GM18526 (cell line): ENCODE measurements around the gene SIRPA.

Experiments
- POLR2A ChIP-seq: IDR thresholded peaks from 3 replicates; pipeline ENCODE4 v1.6.1; 2011; ENCODE audit not compliant: insufficient read length; ENCODE audit errors: extremely low read depth

Gene SIRPA

DNA sequence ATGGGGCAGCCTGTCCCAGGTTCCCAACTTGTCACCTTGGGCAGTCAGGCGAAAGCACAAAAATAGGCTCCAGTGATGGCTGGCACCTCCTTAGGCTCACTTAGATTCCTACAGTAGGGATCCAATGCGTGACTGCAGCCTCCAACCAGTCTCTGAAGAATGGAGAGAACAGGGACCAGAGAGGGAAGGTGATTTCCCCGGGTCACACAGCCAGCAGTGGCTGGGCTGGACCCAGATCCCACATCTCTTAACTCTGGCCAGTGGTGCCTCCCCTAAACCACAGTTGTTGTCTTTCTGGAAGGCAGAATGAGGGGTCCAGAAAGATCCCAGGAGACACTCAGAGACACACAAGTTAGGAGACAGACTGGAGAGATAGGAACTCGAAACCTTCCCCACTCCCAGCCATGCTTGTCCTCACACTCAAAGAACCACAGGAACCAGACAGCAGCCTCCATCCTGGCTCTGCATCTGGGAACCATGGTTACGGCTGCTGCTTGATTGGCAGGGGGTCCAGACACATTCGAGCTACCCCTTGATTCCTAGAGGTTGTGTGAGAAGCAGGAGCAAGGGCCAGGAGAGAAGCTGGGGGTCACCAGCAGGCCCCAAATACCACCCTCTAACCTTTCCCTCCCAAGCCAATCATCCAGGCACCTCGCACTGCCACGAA lies 33.1 kb upstream of the SIRPA start:
- no peak for TF ChIP-seq POLR2A

DNA sequence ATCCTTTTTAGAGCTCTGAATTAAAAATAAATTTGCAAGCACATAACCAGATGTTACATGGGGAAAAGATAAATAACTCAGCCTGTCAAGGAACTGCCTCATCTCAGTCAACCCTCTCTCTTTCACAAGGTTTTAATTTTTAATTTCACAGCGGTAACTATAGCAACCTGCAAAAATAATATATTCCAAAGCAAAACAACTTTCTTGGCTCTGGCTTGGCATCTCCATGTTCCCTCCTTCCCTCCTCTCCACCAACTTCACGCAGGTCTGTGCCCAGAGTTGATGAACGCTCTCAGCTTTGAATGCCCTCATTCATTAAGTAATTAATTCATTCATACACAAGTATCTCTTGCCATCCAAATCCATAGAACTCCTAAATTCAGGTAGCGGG lies 32.5 kb upstream of the SIRPA start:
- no peak for TF ChIP-seq POLR2A

DNA sequence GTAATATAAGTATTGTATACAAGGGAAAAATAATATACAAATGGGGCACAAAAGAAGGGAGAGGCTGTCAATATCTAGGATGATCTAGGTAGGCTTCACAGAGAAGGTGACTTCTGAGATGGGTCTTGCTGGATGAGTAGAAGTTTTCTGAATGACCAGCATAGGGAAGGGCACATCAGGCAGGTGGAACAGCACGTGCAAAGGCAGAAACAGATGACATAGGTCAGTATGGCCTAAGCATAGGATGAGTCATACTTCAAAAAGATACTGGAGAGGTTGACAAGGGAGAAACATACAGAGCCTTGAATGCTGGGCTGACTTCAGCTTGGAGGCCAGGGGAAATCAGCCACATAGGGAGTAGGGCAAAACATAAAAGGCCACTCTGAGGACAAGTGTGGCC lies 31.9 kb upstream of the SIRPA start:
- TF ChIP-seq POLR2A = no peak

- TF ChIP-seq POLR2A = no peak
Observed at GRCh38 chr20:1866834-1867233, 28.4 kb upstream of the SIRPA start.

GRCh38 chr20:1867495-1868260 lies 27.5 kb upstream of the SIRPA start:
- TF ChIP-seq POLR2A = no peak

- TF ChIP-seq POLR2A = no peak
Observed at GRCh38 chr20:1868856-1869255, 26.4 kb upstream of the SIRPA start.

- no peak for TF ChIP-seq POLR2A
Observed at GRCh38 chr20:1870323-1870722, 24.9 kb upstream of the SIRPA start.

DNA sequence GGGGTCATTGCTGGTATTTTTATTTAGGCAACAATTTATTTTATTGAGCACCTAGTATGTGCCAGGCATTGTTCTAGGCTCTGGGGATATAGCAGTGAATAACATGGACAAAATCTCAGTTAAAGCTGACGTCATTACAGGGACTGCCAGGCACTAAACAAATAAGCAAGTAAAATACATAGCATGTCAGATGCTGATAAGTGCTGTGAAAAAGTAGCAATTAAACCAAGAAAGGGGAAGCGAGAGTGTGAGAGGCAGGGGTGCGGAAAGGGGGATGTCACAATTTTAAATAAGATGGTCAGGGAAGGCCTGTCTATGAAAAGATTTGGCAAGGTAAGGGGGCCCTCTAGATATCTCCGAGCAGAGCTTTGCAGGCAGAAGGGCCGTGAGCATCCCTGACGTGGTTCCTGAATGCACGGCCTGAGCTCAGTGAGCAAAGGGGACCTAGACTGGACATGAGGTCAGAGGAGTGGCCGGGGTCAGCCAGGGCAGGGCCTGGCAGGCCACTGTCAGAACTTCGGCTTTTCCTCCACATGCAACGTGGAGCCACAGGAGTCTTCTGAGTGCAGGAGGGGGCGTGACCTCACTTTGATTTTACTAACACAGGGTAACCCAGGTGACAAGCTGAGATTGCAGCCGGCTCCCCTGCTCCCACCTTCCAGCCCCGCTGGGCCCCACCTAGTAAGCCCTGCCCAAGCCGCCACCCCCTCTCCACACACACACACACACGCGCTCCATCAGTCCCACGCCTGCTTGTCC lies 24.2 kb upstream of the SIRPA start:
- TF ChIP-seq POLR2A = no peak

DNA sequence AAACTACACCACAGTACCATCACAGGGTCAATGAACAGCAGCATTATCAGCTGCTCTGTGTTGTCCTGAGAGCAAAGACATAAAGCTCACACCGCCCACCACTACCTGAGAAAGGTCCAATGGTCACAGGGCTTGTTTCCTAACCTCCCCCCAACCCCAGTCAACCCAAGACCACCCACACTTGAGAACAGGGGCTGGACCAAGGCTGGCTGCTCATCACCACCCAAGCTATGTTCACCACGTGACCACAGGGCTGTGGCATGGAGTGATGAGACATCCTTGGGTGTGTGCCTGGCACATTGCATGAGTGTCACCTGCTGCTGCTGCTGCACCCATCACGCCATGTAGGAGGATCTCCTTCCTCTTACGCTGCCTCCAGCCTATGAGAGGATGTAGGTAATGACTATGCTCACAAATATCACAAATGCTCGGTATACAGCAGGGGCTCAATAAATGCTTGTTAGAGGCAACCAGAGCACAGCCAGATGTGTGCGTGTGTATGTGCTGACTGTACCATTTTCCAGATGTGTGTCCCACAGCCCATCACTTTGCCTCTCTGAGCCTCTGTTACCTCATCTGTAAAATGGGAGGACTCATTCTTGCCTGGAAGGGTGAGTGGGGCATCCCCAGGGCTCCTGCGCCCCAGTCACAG lies 23.3 kb upstream of the SIRPA start:
- TF ChIP-seq POLR2A = no peak

GRCh38 chr20:1872459-1873097 lies 22.6 kb upstream of the SIRPA start:
- TF ChIP-seq POLR2A = no peak

- TF ChIP-seq POLR2A = no peak
Observed at GRCh38 chr20:1874450-1875182, 20.6 kb upstream of the SIRPA start.

- no peak for TF ChIP-seq POLR2A
Observed at GRCh38 chr20:1875183-1875554, 20.0 kb upstream of the SIRPA start.

DNA sequence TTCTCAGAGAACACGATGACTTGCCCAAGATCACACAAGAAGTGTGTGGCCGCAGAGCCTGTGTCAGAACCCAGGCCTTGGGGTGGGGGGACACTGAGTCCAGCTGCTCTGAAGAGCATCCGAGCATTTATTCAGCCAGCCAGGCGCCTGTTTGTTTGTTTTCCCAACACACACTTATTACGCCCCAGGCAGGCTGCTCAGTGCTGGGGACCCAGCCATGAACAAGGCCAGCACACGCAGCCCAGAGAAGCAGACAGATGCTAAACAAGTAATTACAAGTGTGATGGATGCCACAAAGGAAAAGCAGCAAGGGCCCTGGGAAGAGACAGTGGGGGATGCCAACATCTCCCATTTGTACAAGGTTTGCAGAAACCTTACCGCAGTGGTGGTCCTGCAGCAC lies 19.4 kb upstream of the SIRPA start:
- no peak for TF ChIP-seq POLR2A

DNA sequence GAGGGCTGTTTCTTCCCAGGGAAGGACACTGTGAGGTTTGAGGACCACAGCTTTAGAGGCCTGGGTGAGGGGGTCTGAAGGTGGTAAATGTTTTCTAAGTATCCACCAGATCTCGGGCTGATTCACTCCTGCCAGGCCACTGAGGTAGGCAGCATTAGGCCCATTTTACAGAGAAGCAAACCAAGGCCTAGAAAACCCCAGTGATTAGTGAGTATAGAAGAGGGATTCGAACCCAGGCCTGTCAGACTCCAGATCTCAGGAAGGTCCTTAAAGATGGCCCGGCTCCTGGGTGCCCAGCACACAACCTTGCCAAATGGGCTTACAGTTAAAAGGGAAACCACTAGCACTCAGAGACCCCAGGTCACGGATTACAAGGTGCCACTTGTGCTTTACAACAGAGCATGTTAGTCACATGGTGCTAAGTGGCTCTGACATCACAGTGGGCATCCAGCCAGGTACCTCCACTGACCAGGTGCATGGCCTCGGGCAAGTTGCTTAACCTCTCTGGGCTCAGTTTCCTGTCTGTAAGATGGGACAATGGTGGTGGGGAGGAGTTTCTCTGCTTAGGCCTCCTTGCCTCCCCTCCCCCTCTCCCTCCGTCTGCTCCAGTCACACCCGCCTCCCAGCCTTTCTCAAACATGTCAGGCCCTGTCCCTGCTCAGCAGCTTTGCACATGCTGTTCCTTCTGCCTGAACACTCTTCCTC lies 18.8 kb upstream of the SIRPA start:
- no peak for TF ChIP-seq POLR2A
